ENCODE measurements around the gene ZNF791. TPM values are rescaled to one million over a fixed set of nuclear protein-coding genes. Genes with fewer than 3 reads are reported as not detected.

ZNF791 gene
- total RNA-seq, 4 donors from 2014 or later, result 14.0 to 21.6 (median 17.3) TPM

GRCh38 chr19:12664406-12665280 is 53.9 kb downstream of the ZNF791 start:
- Histone ChIP-seq H3K27me3 (no peaks in the 10 kb centered on the region), H3K9me3 (no peaks in the 10 kb centered on the region), H3K4me1 (peaks cover 28 to 47% (median 36%) of the 10 kb centered on the region in 4 donors), H3K4me3 (no peak overlapping the region), H3K36me3 (peaks cover 21 to 64% (median 59%) of the 10 kb centered on the region in 4 donors), H3K27ac (replicated peaks in 1 of 4) (no peak overlapping the region)
- no peak for TF ChIP-seq CTCF (IDR thresholded peaks at IDR 0.05)
- no peak for TF ChIP-seq POLR2A (IDR thresholded peaks at IDR 0.05; ENCODE audit: low read depth)
- TF ChIP-seq EP300 (IDR thresholded peaks at IDR 0.05), result no peak
- no peak for TF ChIP-seq POLR2AphosphoS5 (IDR thresholded peaks at IDR 0.05)
- no peak for DNase-seq (ENCODE audit: extremely low spot score)
- 79% methylated on average over 25 of the region's 29 CpGs for WGBS
- intact Hi-C loops (cut with DNase I), result no loop called here

GRCh38 chr19:12665281-12665573 is 54.5 kb downstream of the ZNF791 start:
- TF ChIP-seq EP300 (IDR thresholded peaks at IDR 0.05) (no peak), POLR2A (IDR thresholded peaks at IDR 0.05; ENCODE audit: low read depth) (no peak), CTCF (IDR thresholded peaks at IDR 0.05) (no peak), POLR2AphosphoS5 (IDR thresholded peaks at IDR 0.05) (no peak)
- 70% methylated on average over 10 of the region's 10 CpGs for WGBS
- Histone ChIP-seq H3K4me3 (peak overlapping the region; percentile 71 to 85 (median 80)), H3K4me1 (peaks cover 31 to 52% (median 40%) of the 10 kb centered on the region in 4 donors), H3K27ac (replicated peaks in 1 of 4) (peak overlapping the region in 1 of 4 donors; percentile 20), H3K27me3 (no peaks in the 10 kb centered on the region), H3K9me3 (no peaks in the 10 kb centered on the region), H3K36me3 (peaks cover 18 to 58% (median 53%) of the 10 kb centered on the region in 4 donors)
- intact Hi-C loops (cut with DNase I), result no loop called here
- DNase-seq (ENCODE audit: extremely low spot score), result no peak

- WGBS, result 65% methylated on average over 6 of the region's 12 CpGs
- H3K4me3 ChIP-seq, result peak overlapping the region; percentile 71 to 85 (median 80)
- peak overlapping the region; percentile 71 to 84 (median 79) for H3K27ac ChIP-seq (replicated peaks in 1 of 4)
- TF ChIP-seq EP300 (IDR thresholded peaks at IDR 0.05) (no peak), POLR2AphosphoS5 (IDR thresholded peaks at IDR 0.05) (no peak)
- H3K4me1 ChIP-seq, result peaks cover 36 to 57% (median 46%) of the 10 kb centered on the region in 4 donors
- peaks cover 18 to 52% (median 47%) of the 10 kb centered on the region in 4 donors for H3K36me3 ChIP-seq
- no peaks in the 10 kb centered on the region for H3K27me3 ChIP-seq
- no peak for DNase-seq (ENCODE audit: extremely low spot score)
- intact Hi-C loops (cut with DNase I), result no loop called here
- no peaks in the 10 kb centered on the region for H3K9me3 ChIP-seq
Measured at GRCh38 chr19:12665671-12666264, 55.0 kb downstream of the ZNF791 start.

- Histone ChIP-seq H3K4me1 (peaks cover 38 to 64% (median 50%) of the 10 kb centered on the region in 4 donors), H3K27ac (replicated peaks in 1 of 4) (peak within 1 kb of the TSS; percentile 77 to 94 (median 82)), H3K4me3 (peak within 1 kb of the TSS; percentile 71 to 85 (median 80)), H3K27me3 (no peaks in the 10 kb centered on the region), H3K36me3 (peaks cover 11 to 46% (median 41%) of the 10 kb centered on the region in 4 donors), H3K9me3 (no peaks in the 10 kb centered on the region)
- TF ChIP-seq EP300 (IDR thresholded peaks at IDR 0.05), result no peak
- TF ChIP-seq POLR2A (IDR thresholded peaks at IDR 0.05; ENCODE audit: low read depth), result no peak
- peak; percentile 52 to 58 for TF ChIP-seq POLR2AphosphoS5 (IDR thresholded peaks at IDR 0.05)
- no peak for TF ChIP-seq CTCF (IDR thresholded peaks at IDR 0.05)
- WGBS, result 2% methylated on average over 35 of the region's 46 CpGs
- intact Hi-C loops (cut with DNase I), result no loop called here
- DNase-seq (ENCODE audit: extremely low spot score), result no peak
Measured at GRCh38 chr19:12666265-12667048, 55.7 kb downstream of the ZNF791 start, which contains the start of the genes MAN2B1 and WDR83. Gene MAN2B1, minus strand, starts transcription at chr19:12666742. Its CDS starts 41 bp downstream, at chr19:12666701. Gene WDR83, plus strand, starts transcription at chr19:12666807. Its CDS starts 2,984 bp downstream, at chr19:12669791.
